Small intestine (tissue), 7 donors: ENCODE measurements around the gene CRYBA4. TPM values are rescaled to one million over a fixed set of nuclear protein-coding genes. Genes with fewer than 3 reads are reported as not detected.

Source experiments
- DNase-seq, 2 donors: peaks; one replicate each; pipeline versions ENCODE4 v3.0.0 to v3.0.0-alpha.2; 2013
- FAIRE-seq: peaks from 2 replicates; lab custom pipeline; 2012; peaks lifted over from hg19 to GRCh38; lab: Jason Lieb, UNC
- H3K27ac ChIP-seq, 3 donors: one replicate each; pipeline ENCODE4 v1.5.1; 2013; ENCODE audit warnings: low read length in 2 of 3, mild to moderate bottlenecking in 2 of 3, control low read depth in 1 of 3, inconsistent platforms in 1 of 3, low read depth in 1 of 3, moderate library complexity in 1 of 3
- H3K27me3 ChIP-seq, 3 donors: one replicate each; pipeline ENCODE4 v1.6.1; 2013; ENCODE audit warnings: low read length in 3 of 3, inconsistent platforms in 1 of 3; ENCODE audit not compliant: control insufficient read depth in 3 of 3, insufficient read depth in 3 of 3
- H3K36me3 ChIP-seq, 3 donors: one replicate each; pipeline ENCODE4 v1.6.1; 2013; ENCODE audit warnings: low read length in 3 of 3, inconsistent platforms in 1 of 3, low read depth in 1 of 3, mild to moderate bottlenecking in 1 of 3, moderate library complexity in 1 of 3; ENCODE audit not compliant: control insufficient read depth in 3 of 3, insufficient read depth in 2 of 3
- H3K4me1 ChIP-seq, 3 donors: one replicate each; pipeline ENCODE4 v1.6.1; 2013; ENCODE audit warnings: low read length in 2 of 3, inconsistent platforms in 1 of 3, low read depth in 1 of 3, mild to moderate bottlenecking in 1 of 3, moderate library complexity in 1 of 3; ENCODE audit not compliant: control insufficient read depth in 3 of 3, insufficient read depth in 2 of 3
- H3K4me3 ChIP-seq, 3 donors: one replicate each; pipeline ENCODE4 v1.5.1; 2013; ENCODE audit warnings: low read length in 3 of 3, control low read depth in 1 of 3, inconsistent platforms in 1 of 3, low read depth in 1 of 3, mild to moderate bottlenecking in 1 of 3, moderate library complexity in 1 of 3
- H3K9me3 ChIP-seq, 2 donors: one replicate each; pipeline ENCODE4 v1.6.1; 2013; ENCODE audit warnings: low read depth in 1 of 2, low read length in 1 of 2; ENCODE audit not compliant: control insufficient read depth in 2 of 2, insufficient read depth in 1 of 2
- WGBS, 3 donors: extraction: QIAGEN DNeasy Blood & Tissue Kit; methylation state at CpG; one replicate each; pipeline ENCODE4 v1.1.7; 2013; 5-methylcytosine and 5-hydroxymethylcytosine counted together
- polyA plus RNA-seq, 4 donors: library from polyadenylated mRNA; stranded (reverse) in 3 of 4; unstranded in 1 of 4; fragments of 200-250 nt in 3 of 4; fragments of 120-200 nt in 1 of 4; gene quantifications; one replicate each; pipeline versions ENCODE4 v1.2.1 to v1.2.3, GENCODE V29; 2013
- donor health status: healthy with polysubstance abuse.
- donor health status: control.
- donor health status: control.
- donor health status: Bipolar disorder and iron deficiency.
- donor health status: healthy.

The CRYBA4 gene
- polyA plus RNA-seq, 4 donors = 0.06 to 0.10 TPM; not detected in 2

- WGBS, 3 donors = 84 to 93% (median 84%) methylated on average over 2 of the region's 2 CpGs
- H3K4me3 ChIP-seq = no peak overlapping the region
- peaks cover 0 to 3% of the 10 kb centered on the region in 2 donors for H3K9me3 ChIP-seq
- FAIRE-seq (no peak), DNase-seq (no peak)
- H3K27ac ChIP-seq = no peak overlapping the region
- no peaks in the 10 kb centered on the region for H3K27me3 ChIP-seq
- no peaks in the 10 kb centered on the region for H3K4me1 ChIP-seq
- no peaks in the 10 kb centered on the region for H3K36me3 ChIP-seq
Measured at GRCh38 chr22:26620197-26620596, 1.6 kb upstream of the CRYBA4 start.

- DNase-seq (no peak), FAIRE-seq (no peak)
- WGBS, 3 donors = 93 to 100% (median 100%) methylated on average over 1 of the region's 1 CpG
- Histone ChIP-seq H3K9me3 (peaks cover 0 to 10% of the 10 kb centered on the region in 2 donors), H3K4me3 (no peak overlapping the region), H3K27ac (no peak overlapping the region), H3K4me1 (peaks cover 0 to 10% (median 0%) of the 10 kb centered on the region in 3 donors), H3K27me3 (no peaks in the 10 kb centered on the region), H3K36me3 (no peaks in the 10 kb centered on the region)
Measured at GRCh38 chr22:26623984-26624383, 2.2 kb downstream of the CRYBA4 start.

GRCh38 chr22:26624803-26625202 lies 3.0 kb downstream of the CRYBA4 start:
- peaks cover 0 to 10% of the 10 kb centered on the region in 2 donors for H3K9me3 ChIP-seq
- H3K27ac ChIP-seq = no peak overlapping the region
- DNase-seq (no peak), FAIRE-seq (no peak)
- H3K4me1 ChIP-seq = peaks cover 0 to 14% (median 0%) of the 10 kb centered on the region in 3 donors
- 85 to 89% (median 88%) methylated on average over 12 of the region's 12 CpGs for WGBS, 3 donors
- H3K4me3 ChIP-seq = no peak overlapping the region
- H3K27me3 ChIP-seq = no peaks in the 10 kb centered on the region
- no peaks in the 10 kb centered on the region for H3K36me3 ChIP-seq

GRCh38 chr22:26629988-26630761 lies 8.4 kb downstream of the CRYBA4 start:
- Histone ChIP-seq H3K9me3 (peaks cover 0 to 14% of the 10 kb centered on the region in 2 donors), H3K27me3 (no peaks in the 10 kb centered on the region), H3K27ac (no peak overlapping the region), H3K36me3 (no peaks in the 10 kb centered on the region), H3K4me3 (no peak overlapping the region), H3K4me1 (peaks cover 0 to 14% (median 0%) of the 10 kb centered on the region in 3 donors)
- FAIRE-seq = no peak
- DNase-seq = no peak
- WGBS, 3 donors = 90 to 94% (median 93%) methylated on average over 18 of the region's 18 CpGs

GRCh38 chr22:26631282-26631681 lies 9.5 kb downstream of the CRYBA4 start:
- H3K27ac ChIP-seq = no peak overlapping the region
- no peaks in the 10 kb centered on the region for H3K36me3 ChIP-seq
- no peak for DNase-seq
- peaks cover 0 to 14% (median 0%) of the 10 kb centered on the region in 3 donors for H3K4me1 ChIP-seq
- H3K9me3 ChIP-seq = peaks cover 0 to 14% of the 10 kb centered on the region in 2 donors
- no peak overlapping the region for H3K4me3 ChIP-seq
- WGBS, 3 donors = 93 to 95% (median 94%) methylated on average over 4 of the region's 4 CpGs
- FAIRE-seq = no peak
- H3K27me3 ChIP-seq = no peaks in the 10 kb centered on the region

- no peaks in the 10 kb centered on the region for H3K27me3 ChIP-seq
- WGBS, 3 donors = 60 to 71% (median 68%) methylated on average over 8 of the region's 8 CpGs
- peaks cover 0 to 14% (median 0%) of the 10 kb centered on the region in 3 donors for H3K4me1 ChIP-seq
- peaks cover 0 to 14% of the 10 kb centered on the region in 2 donors for H3K9me3 ChIP-seq
- H3K36me3 ChIP-seq = no peaks in the 10 kb centered on the region
- no peak overlapping the region for H3K27ac ChIP-seq
- DNase-seq = no peak
- no peak for FAIRE-seq
- no peak overlapping the region for H3K4me3 ChIP-seq
Measured at GRCh38 chr22:26632422-26633155, 10.8 kb downstream of the CRYBA4 start.

GRCh38 chr22:26634189-26634588 lies 12.4 kb downstream of the CRYBA4 start:
- FAIRE-seq = no peak

GRCh38 chr22:26635117-26635516 lies 13.4 kb downstream of the CRYBA4 start:
- no peak overlapping the region for H3K4me3 ChIP-seq
- DNase-seq (no peak), FAIRE-seq (no peak)
- no peak overlapping the region for H3K27ac ChIP-seq
- H3K27me3 ChIP-seq = no peaks in the 10 kb centered on the region
- WGBS, 3 donors = 87 to 92% (median 89%) methylated on average over 2 of the region's 2 CpGs
- peaks cover 0 to 4% of the 10 kb centered on the region in 2 donors for H3K9me3 ChIP-seq
- H3K36me3 ChIP-seq = no peaks in the 10 kb centered on the region
- no peaks in the 10 kb centered on the region for H3K4me1 ChIP-seq

More at GRCh38 chr22:26634189-26634588, 12.4 kb downstream of the CRYBA4 start:
- Histone ChIP-seq H3K36me3 (no peaks in the 10 kb centered on the region), H3K27me3 (no peaks in the 10 kb centered on the region), H3K4me3 (no peak overlapping the region), H3K27ac (no peak overlapping the region), H3K4me1 (peaks cover 0 to 2% (median 0%) of the 10 kb centered on the region in 3 donors), H3K9me3 (peaks cover 0 to 7% of the 10 kb centered on the region in 2 donors)
- 95 to 99% (median 95%) methylated on average over 3 of the region's 3 CpGs for WGBS, 3 donors
- DNase-seq = no peak
